K562 (cell line): ENCODE results near the gene WASF2. TPM values are rescaled to one million over a fixed set of nuclear protein-coding genes. Genes with fewer than 3 reads are reported as not detected.

Experiments used
- ARHGAP35 ChIP-seq: fragments of 450-650 bp; IDR thresholded peaks from 2 replicates; pipeline ENCODE4 v1.6.1; 2018; ENCODE audit not compliant: partially characterized antibody
- BRD9 ChIP-seq: fragments of 450-650 bp; IDR thresholded peaks from 2 replicates; pipeline ENCODE4 v1.6.1; 2018; ENCODE audit warnings: low read depth; ENCODE audit not compliant: partially characterized antibody
- CAMTA2 ChIP-seq: fragments of 250-450 bp; sonication (Bioruptor Pico); conservative IDR thresholded peaks from 2 replicates; pipeline ENCODE4 v1.5.1; 2022
- CBX5 ChIP-seq: IDR thresholded peaks from 2 replicates; pipeline ENCODE4 v1.6.1; 2014; ENCODE audit warnings: low read depth, borderline replicate concordance
- CEBPB ChIP-seq: fragments of 450-650 bp; IDR thresholded peaks from 2 replicates; pipeline ENCODE4 v1.6.1; 2016; ENCODE audit warnings: missing genetic modification characterization, missing compliant biosample characterization
- CHD4 ChIP-seq: fragments of 200-600 bp; sonication (generic); IDR thresholded peaks from 3 replicates; pipeline ENCODE4 v1.6.1; 2012; ENCODE audit warnings: low read depth, mild to moderate bottlenecking, mixed read lengths, low read length, inconsistent platforms; ENCODE audit not compliant: insufficient read depth, insufficient replicate concordance, poor library complexity, severe bottlenecking
- KHSRP ChIP-seq: fragments of 450-650 bp; IDR thresholded peaks from 2 replicates; pipeline ENCODE4 v1.6.1; 2017
- LEF1 ChIP-seq: fragments of 450-650 bp; IDR thresholded peaks from 2 replicates; pipeline ENCODE4 v1.6.1; 2016; ENCODE audit warnings: mild to moderate bottlenecking
- RAD51 ChIP-seq: fragments of 450-650 bp; IDR thresholded peaks from 2 replicates; pipeline ENCODE4 v1.7.1; 2016; ENCODE audit warnings: low read depth, mild to moderate bottlenecking, borderline replicate concordance
- TAF15 ChIP-seq: fragments of 200-400 bp; formaldehyde crosslinking; IDR thresholded peaks from 2 replicates; pipeline ENCODE4 v1.6.1; 2017; ENCODE audit warnings: mild to moderate bottlenecking, low read depth, low read length, moderate library complexity
- TBP ChIP-seq: optimal IDR thresholded peaks from 2 replicates; pipeline ENCODE3; 2011; ENCODE audit warnings: low read depth, low read length, improper control_type of control experiment
- polyA plus RNA-seq, 8 experiments: library from polyadenylated mRNA; depleted of rRNA in 4 of 8; stranded (reverse) in 5 of 8; unstranded in 3 of 8; fragments of >200 nt; fragmentation: Nextera tagmentation in 2 of 8; fragmentation: Illumina TruSeq in 1 of 8; extraction: Ambion mirVana in 2 of 8; extraction: Trizol in 1 of 8; gene quantifications; 2 replicates each; pipeline versions ENCODE4 v1.2.1 to v1.2.3, GENCODE V29; 2011 to 2014; ENCODE audit warnings: inconsistent platforms in 1 of 8, missing spikeins in 1 of 8
- total RNA-seq, 7 experiments: library from RNA; depleted of rRNA in 6 of 7; stranded (reverse); fragments of >200 nt in 6 of 7; fragmentation: Illumina TruSeq in 2 of 7; extraction: Trizol in 2 of 7; gene quantifications; 2 replicates each; pipeline versions ENCODE4 v1.2.1 to v1.2.3, GENCODE V29; 2011 to 2021; ENCODE audit warnings: low replicate concordance in 1 of 7
- TF ChIP-seq, protein P1 (sequence below): sonication (generic); formaldehyde crosslinking; IDR thresholded peaks from 2 replicates; pipeline ENCODE4 v1.8.1; 2023; ENCODE audit warnings: mild to moderate bottlenecking, missing genetic modification reagents
- TF ChIP-seq, protein P2 (sequence below): fragments of 250-450 bp; sonication (Bioruptor Pico); IDR thresholded peaks from 2 replicates; pipeline ENCODE4 v1.4.0; 2020
- TF ChIP-seq, protein P3 (sequence below): IDR thresholded peaks from 2 replicates; pipeline ENCODE4 v1.6.1; 2011; ENCODE audit warnings: borderline replicate concordance, low read depth, mild to moderate bottlenecking, moderate library complexity, low read length; ENCODE audit not compliant: insufficient read depth, poor library complexity, severe bottlenecking
- TF ChIP-seq, protein P4 (sequence below): fragments of 250-450 bp; sonication (Bioruptor Pico); IDR thresholded peaks from 2 replicates; pipeline ENCODE4 v1.8.0; 2022; ENCODE audit warnings: inconsistent platforms

Gene WASF2
- total and polyA plus RNA-seq, 9 of the 15 experiments (the other 6 are each of a cell fraction or from before 2014, with no cell fraction given): 8.2 to 163 (median 31.2) TPM

DNA sequence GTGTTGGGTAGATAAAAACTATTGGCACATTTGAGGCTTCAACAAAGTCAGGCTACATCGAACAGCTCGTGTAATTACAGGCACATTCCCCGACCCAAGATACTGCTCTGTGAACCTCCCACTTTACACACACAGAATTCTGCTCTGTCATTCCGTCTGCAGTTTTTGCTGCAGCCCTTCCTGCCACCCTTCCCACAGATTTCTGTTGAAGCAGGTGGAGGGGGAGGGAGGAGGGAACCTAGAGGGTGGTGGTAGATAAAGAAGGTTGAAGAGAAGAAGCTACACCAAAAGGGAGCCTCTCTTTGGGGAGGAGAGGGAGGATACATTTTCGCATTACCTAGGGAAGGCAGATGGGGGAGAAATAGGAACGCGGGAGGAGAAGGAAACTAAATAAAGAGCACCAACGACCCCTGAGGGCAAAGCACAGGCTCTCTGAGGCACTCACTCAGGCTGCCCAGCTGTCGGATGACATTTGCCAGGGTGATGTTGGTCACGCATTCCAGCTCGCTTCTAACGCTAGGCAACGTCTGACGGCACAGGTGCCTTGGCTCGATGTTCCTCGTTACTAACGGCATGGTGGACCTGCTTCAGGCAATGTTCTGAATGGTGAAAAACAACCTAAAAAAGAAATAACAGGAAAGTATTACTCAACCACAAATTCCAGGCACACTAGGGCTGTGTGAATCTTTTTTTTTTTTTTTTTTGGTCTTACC is 61.5 kb downstream of the WASF2 start (continued):
- no peak for TF ChIP-seq CHD4
- no peak for TF ChIP-seq CAMTA2 (CRISPR knock-in tag)
- peak; percentile 78; the same call in 1 of the 2 replicates for TF ChIP-seq LEF1
- TF ChIP-seq, protein P1, sequence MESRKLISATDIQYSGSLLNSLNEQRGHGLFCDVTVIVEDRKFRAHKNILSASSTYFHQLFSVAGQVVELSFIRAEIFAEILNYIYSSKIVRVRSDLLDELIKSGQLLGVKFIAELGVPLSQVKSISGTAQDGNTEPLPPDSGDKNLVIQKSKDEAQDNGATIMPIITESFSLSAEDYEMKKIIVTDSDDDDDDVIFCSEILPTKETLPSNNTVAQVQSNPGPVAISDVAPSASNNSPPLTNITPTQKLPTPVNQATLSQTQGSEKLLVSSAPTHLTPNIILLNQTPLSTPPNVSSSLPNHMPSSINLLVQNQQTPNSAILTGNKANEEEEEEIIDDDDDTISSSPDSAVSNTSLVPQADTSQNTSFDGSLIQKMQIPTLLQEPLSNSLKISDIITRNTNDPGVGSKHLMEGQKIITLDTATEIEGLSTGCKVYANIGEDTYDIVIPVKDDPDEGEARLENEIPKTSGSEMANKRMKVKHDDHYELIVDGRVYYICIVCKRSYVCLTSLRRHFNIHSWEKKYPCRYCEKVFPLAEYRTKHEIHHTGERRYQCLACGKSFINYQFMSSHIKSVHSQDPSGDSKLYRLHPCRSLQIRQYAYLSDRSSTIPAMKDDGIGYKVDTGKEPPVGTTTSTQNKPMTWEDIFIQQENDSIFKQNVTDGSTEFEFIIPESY (CRISPR knock-in tag): peak; percentile 40; the same call in 1 of the 2 replicates
- TF ChIP-seq RAD51: peak; percentile 37; the same call in 1 of the 2 replicates
- TF ChIP-seq CEBPB (tag): peak; percentile 32
- TF ChIP-seq, protein P2, sequence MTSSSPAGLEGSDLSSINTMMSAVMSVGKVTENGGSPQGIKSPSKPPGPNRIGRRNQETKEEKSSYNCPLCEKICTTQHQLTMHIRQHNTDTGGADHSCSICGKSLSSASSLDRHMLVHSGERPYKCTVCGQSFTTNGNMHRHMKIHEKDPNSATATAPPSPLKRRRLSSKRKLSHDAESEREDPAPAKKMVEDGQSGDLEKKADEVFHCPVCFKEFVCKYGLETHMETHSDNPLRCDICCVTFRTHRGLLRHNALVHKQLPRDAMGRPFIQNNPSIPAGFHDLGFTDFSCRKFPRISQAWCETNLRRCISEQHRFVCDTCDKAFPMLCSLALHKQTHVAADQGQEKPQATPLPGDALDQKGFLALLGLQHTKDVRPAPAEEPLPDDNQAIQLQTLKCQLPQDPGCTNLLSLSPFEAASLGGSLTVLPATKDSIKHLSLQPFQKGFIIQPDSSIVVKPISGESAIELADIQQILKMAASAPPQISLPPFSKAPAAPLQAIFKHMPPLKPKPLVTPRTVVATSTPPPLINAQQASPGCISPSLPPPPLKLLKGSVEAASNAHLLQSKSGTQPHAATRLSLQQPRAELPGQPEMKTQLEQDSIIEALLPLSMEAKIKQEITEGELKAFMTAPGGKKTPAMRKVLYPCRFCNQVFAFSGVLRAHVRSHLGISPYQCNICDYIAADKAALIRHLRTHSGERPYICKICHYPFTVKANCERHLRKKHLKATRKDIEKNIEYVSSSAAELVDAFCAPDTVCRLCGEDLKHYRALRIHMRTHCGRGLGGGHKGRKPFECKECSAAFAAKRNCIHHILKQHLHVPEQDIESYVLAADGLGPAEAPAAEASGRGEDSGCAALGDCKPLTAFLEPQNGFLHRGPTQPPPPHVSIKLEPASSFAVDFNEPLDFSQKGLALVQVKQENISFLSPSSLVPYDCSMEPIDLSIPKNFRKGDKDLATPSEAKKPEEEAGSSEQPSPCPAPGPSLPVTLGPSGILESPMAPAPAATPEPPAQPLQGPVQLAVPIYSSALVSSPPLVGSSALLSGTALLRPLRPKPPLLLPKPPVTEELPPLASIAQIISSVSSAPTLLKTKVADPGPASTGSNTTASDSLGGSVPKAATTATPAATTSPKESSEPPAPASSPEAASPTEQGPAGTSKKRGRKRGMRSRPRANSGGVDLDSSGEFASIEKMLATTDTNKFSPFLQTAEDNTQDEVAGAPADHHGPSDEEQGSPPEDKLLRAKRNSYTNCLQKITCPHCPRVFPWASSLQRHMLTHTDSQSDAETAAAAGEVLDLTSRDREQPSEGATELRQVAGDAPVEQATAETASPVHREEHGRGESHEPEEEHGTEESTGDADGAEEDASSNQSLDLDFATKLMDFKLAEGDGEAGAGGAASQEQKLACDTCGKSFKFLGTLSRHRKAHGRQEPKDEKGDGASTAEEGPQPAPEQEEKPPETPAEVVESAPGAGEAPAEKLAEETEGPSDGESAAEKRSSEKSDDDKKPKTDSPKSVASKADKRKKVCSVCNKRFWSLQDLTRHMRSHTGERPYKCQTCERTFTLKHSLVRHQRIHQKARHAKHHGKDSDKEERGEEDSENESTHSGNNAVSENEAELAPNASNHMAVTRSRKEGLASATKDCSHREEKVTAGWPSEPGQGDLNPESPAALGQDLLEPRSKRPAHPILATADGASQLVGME (CRISPR knock-in tag): no peak
- TF ChIP-seq KHSRP: no peak
- TF ChIP-seq BRD9: peak; percentile 45
- TF ChIP-seq, protein P3, sequence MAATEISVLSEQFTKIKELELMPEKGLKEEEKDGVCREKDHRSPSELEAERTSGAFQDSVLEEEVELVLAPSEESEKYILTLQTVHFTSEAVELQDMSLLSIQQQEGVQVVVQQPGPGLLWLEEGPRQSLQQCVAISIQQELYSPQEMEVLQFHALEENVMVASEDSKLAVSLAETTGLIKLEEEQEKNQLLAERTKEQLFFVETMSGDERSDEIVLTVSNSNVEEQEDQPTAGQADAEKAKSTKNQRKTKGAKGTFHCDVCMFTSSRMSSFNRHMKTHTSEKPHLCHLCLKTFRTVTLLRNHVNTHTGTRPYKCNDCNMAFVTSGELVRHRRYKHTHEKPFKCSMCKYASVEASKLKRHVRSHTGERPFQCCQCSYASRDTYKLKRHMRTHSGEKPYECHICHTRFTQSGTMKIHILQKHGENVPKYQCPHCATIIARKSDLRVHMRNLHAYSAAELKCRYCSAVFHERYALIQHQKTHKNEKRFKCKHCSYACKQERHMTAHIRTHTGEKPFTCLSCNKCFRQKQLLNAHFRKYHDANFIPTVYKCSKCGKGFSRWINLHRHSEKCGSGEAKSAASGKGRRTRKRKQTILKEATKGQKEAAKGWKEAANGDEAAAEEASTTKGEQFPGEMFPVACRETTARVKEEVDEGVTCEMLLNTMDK: no peak
- no peak for TF ChIP-seq TAF15
- no peak for TF ChIP-seq CBX5
- TF ChIP-seq, protein P4, sequence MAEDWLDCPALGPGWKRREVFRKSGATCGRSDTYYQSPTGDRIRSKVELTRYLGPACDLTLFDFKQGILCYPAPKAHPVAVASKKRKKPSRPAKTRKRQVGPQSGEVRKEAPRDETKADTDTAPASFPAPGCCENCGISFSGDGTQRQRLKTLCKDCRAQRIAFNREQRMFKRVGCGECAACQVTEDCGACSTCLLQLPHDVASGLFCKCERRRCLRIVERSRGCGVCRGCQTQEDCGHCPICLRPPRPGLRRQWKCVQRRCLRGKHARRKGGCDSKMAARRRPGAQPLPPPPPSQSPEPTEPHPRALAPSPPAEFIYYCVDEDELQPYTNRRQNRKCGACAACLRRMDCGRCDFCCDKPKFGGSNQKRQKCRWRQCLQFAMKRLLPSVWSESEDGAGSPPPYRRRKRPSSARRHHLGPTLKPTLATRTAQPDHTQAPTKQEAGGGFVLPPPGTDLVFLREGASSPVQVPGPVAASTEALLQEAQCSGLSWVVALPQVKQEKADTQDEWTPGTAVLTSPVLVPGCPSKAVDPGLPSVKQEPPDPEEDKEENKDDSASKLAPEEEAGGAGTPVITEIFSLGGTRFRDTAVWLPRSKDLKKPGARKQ (CRISPR knock-in tag): no peak
- TF ChIP-seq ARHGAP35: no peak
- TF ChIP-seq TBP: no peak
